Stimulated activated CD8-positive, alpha-beta memory T cell treated with anti-CD3 and anti-CD28 coated beads, Interleukin-12 subunit alpha, Interleukin-12 subunit beta, amount 100 ng/mL, for 4 hours (primary cell): Measurements from ENCODE around the gene MBD2.

Experiments
- DNase-seq: peaks from one replicate; pipeline ENCODE4 v3.0.0-alpha.2; 2020; ENCODE audit warnings: low read depth

The MBD2 gene

DNA sequence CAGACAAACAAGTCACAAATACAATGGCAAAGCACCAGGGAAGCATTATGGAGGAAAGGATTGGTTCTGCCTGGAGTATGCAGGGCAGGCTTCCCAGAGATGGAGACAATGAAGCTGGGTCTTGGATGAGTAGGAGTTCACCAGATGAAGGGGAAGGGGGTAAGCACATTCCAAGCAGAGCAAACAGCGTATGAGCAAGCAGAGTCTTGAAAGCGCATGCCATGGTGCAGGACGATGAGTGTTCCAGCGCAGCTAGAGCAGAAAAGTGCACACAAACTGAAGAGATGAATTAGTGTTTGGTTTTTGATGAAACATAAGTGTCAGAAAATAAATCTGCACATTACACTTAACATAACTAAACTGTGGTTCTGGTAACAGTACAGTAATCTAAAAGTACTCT, 21.6 kb downstream of the MBD2 start:
- DNase-seq, result no peak

DNA sequence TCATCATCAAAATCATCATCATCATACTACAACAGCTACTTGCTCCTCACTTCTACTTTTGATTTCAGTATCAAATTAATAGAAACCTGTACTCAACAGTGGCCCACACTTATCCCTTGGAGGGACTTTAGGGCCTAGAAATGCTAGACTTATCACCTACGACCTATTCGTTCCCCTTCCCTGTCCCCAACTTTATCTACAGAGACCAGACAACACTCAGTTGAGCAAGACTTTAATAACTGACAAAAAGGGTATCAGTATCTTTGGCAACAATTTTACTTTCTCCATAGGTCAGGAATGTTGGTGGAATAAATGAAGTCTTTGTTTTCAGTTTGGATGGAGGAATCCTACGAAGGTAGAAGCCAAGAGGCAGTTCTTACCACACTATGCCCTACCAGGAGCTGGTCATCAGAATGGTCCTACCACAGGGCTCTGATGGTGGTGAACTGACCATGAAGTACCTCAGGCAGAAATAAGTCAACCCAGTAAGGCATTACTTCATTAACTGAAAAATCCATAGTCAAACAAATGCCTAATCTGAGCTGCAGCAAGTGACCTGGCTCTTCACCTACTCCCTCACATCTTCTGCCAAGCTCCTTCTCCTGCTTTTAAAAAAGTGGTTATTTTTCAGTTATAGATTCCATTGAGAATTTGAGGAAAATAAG, 26.6 kb downstream of the MBD2 start:
- DNase-seq, result no peak

DNA sequence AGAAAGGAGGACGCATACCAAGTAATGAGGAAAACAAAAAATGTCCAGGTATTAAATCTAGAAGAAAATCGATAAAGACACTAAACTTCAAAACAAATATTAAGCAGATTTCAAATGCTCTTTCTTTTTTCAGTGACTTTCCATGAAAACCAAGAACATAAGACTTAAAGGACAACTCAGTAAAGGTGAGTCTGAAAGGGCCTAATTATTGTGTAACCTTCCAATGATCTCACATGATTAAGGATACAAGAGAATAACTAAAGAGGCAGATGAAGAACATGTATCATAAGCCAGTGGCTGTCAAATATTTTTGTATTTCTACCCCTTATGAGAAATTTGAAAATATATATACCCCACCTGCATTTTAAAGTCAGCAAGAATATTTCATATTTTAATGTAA, 30.7 kb downstream of the MBD2 start:
- DNase-seq, result no peak

DNA sequence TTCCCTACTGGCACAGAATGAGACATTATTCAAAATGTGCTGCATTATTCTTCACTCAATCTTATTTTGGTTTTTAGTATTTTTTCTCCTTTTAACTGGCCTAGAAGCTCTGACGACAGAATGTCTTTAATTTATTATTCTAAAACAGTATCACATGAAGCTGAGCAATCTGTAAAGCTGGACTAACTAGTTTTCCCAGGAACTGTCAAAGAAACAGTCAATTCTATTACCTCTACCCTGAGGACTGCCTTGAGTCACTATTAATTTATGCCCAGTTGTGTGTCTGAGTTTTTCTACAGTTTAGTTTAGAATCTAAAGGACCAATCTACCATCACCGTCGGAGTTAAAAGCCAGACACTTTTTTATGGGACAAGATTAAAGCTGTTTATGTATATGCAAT, 31.6 kb downstream of the MBD2 start:
- DNase-seq, result no peak

GRCh38 chr18:54192415-54192814, 32.1 kb downstream of the MBD2 start:
- DNase-seq, result no peak

GRCh38 chr18:54191352-54191751, 33.1 kb downstream of the MBD2 start:
- DNase-seq, result no peak

DNA sequence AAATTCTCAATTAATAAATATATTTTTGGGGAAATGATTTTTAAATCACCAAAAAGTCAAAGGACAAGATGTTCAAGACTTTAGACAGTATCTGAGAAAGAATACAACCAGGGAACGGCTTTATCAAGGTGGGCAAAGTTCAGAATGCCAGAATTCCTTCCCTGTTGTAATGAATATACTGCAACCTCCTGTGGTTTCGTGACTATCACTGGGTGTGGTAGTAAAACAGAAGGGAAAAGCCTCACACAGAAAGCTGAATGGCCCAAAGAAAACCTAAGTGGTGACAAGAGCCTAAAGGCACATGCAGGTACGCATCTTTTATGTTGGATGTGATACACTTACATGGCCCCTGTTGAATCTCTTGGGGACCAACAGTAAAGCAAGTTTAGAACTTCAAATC, 37.1 kb downstream of the MBD2 start:
- no peak for DNase-seq

GRCh38 chr18:54184836-54185235, 39.6 kb downstream of the MBD2 start:
- no peak for DNase-seq

DNA sequence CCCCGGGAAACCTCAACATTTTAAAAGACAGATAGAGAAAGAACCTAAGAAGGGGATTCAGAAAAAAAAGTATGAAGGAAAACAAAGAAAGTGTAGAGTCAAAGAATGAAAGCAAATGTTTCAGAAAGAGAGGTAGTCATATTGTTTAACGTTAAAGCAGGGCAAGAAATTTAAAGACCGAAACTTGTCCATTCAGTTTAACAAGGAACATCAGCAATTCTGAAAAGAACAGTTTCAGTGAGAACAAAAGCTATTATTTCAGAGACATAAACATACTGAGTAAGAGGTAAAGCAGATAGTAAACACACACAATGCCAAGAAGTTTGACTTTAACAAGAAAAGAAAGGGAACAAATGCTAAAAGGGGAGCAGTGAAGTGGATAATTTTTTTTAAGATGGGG, 41.1 kb downstream of the MBD2 start:
- no peak for DNase-seq

DNA sequence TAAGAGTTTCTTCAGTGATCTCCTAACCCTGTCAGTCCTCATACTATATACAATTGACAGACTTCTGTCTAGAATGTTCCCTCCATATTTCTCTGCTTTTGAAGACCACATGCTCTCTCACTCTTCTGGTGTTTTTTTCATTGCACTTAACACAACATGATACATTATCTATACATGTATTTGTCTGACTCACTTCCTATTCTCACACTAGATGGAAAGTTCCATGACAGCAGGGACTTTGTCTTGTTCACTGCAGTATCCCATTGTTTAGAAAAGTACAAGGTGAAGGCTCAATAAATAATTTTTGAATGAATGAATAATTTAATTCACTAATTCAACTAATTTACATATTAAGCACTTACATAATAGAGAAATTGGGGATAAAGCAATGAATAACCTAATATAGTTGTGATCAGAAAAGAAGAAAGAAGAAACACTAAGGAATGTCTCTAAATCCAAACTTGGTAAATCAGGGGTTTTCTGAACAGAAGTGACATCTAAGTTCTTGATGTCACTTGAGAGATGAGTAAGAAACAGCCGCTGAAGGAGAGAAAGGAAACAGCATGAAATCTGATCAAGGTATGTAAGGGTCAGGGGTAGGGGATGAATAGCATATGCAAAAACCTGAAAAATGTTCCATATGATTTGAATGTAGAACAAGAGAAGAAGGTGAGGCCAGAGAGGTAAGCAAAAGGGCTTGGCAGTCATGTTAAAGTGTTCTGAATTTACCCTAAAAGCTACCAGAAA, 42.4 kb downstream of the MBD2 start:
- no peak for DNase-seq

- DNase-seq, result no peak
Observed at GRCh38 chr18:54173980-54174630, 50.4 kb downstream of the MBD2 start.

GRCh38 chr18:54173250-54173649, 51.2 kb downstream of the MBD2 start:
- DNase-seq, result no peak

- no peak for DNase-seq
Observed at GRCh38 chr18:54169431-54170403, 54.8 kb downstream of the MBD2 start.

GRCh38 chr18:54165450-54165849, 59.0 kb downstream of the MBD2 start:
- no peak for DNase-seq

DNA sequence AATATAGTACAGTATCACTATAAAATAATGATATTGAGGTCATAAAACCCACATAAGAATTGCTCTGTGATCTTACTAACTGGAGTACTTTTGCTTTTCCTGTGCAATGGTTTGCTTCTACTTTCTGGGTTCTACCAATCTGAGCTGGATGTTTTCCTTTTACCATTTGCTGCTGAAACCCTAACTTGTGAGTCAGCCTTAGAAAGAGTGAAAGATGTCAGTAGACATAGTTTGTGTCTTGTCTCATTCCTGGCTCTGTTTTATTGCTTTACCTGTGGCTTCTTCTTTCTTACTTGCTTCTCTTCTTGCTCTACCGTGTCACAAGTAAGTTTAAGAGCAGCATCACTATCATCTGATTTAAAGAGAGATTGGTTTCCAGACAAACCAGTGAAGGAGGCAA, 61.0 kb downstream of the MBD2 start:
- DNase-seq, result no peak

GRCh38 chr18:54162431-54162830, 62.0 kb downstream of the MBD2 start:
- no peak for DNase-seq

DNA sequence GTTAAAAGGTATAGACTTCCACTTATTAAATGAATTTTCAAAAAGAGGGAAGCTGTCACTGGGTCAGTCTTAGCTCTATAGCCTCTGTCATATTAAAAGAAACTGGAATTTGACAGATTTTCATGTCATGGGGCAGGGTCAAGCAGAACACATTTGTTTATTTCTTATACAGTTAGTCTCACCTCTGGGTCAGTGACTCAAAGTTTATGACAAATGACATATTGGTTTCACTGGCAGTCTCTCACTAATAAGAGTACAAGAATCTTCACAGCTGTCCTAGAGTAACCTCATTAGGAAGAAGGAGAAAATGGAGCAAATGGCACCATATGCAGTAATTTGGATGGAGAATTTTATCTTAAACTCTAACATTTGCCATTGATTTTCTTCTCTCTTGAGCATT, 63.2 kb downstream of the MBD2 start:
- no peak for DNase-seq

GRCh38 chr18:54159906-54160305, 64.6 kb downstream of the MBD2 start:
- DNase-seq, result no peak

DNA sequence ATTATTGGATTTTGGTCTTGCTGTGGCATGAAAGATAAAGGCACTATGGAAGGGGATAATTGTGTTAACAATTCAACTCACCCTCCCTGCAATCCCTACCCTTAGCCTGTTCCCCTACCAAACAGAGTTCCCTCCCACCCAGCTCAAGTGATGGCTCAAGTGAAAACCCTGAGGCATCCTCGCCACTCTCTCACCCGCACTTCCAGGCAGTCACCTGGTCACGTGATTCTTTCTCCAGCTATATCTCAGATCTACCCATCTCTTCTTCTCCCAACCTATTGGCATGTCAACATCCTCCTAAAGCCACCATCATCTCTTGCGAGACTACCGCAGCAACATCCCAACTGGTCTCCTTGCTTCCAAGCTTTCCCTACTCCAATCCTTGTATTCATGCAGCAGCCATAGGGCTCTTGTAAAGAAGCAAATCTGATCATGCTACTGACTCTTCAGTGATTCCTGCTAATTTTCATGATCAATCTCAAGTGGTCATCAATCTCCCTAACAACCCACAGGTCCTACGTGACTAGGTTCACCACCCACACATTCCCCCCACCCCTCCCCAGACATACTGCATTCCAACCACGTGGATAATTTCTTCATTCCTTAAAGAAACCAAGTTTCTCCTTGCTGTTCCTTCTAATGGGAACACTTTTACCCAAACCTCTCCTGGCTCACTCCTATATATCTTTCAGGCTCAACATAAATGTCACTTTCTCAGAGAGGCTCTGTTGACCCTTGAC, 66.7 kb downstream of the MBD2 start:
- no peak for DNase-seq

DNA sequence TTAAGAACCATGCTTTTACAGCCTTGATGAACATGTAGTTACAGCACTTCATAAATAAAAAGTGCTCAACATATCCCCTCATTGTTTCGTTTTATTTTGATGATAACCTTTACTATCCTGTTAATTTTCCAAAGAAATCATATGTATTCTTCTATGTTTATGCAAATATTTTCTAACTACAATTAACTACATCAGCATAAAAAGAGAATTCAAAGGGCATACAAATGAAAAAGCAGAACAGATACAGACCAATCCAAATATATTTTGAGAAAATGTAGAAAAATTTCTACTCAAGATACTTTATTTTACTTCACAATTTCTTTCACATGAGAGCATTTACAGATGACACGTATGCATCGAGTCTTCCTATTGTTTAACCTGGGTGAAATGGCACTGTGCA, 69.1 kb downstream of the MBD2 start:
- no peak for DNase-seq

DNA sequence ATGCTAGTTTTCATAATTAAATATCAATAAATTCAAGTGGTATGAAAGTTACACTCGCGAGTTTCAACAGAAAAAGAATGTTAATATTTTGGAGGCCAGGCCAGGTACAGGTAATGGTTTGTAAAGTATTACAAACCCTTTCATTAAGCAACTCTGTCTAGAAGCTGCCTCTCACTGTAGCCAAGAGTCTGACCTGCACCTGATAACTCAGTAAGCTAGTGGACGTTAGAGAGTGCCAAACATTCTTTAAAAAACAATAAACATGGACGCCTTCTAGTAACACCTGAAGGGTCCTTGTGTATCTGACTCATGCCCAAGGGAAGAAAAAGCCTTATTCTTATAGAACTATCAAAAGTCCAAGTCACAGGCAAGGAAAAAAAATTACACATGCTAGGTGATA, 70.2 kb downstream of the MBD2 start:
- no peak for DNase-seq

DNA sequence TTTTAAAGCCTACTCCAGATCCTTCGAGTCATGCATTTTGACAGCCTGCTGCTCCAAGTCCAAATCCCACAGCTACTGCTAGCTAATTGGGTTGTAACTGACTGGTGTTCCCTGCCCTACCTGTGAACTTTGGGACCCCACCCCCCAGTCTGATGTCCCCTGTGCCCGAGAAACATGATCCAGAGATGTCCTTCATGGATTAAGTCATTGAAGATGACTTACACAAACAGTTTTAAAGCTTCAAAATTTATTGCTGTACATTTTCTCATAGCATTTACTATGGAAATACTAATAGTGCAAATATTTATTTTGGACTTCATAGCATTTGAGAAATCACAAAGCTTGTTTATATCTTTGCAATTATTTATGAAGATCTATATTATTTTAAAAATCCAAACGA, 73.1 kb downstream of the MBD2 start:
- no peak for DNase-seq
